DOHH2 (cell line): ENCODE data around the gene KCTD16.

Experiments used
- H3F3A ChIP-seq: fragments of 200-600 bp; sonication (generic), shearing (Covaris generic); 2 replicates; pipeline ENCODE4 v1.6.0; 2016; ENCODE audit warnings: antibody characterized with exemption, mild to moderate bottlenecking; ENCODE audit not compliant: control insufficient read depth, insufficient read depth
- H3K27ac ChIP-seq: fragments of 200-600 bp; sonication (generic); 2 replicates; pipeline ENCODE4 v1.5.1; 2014; ENCODE audit warnings: low read depth, mild to moderate bottlenecking, low read length, moderate library complexity
- H3K27me3 ChIP-seq: fragments of 200-600 bp; sonication (generic); 2 replicates; pipeline ENCODE4 v1.6.1; 2014; ENCODE audit warnings: mild to moderate bottlenecking, low read length, mixed read lengths; ENCODE audit not compliant: control insufficient read depth
- H3K36me3 ChIP-seq: fragments of 200-600 bp; sonication (generic); 2 replicates; pipeline ENCODE4 v1.6.1; 2014; ENCODE audit warnings: mild to moderate bottlenecking, low read length, moderate library complexity, mixed read lengths; ENCODE audit not compliant: control insufficient read depth
- H3K4me1 ChIP-seq: fragments of 200-600 bp; sonication (generic); 2 replicates; pipeline ENCODE4 v1.6.1; 2014; ENCODE audit warnings: mild to moderate bottlenecking, low read length, mixed read lengths; ENCODE audit not compliant: control insufficient read depth
- H3K4me2 ChIP-seq: fragments of 200-600 bp; sonication (generic); 2 replicates; pipeline ENCODE4 v1.6.0; 2014; ENCODE audit warnings: mild to moderate bottlenecking, low read length, moderate library complexity
- H3K4me3 ChIP-seq: fragments of 200-600 bp; sonication (generic); 2 replicates; pipeline ENCODE4 v1.5.1; 2014; ENCODE audit warnings: mild to moderate bottlenecking, low read length, mixed read lengths
- H3K79me2 ChIP-seq: fragments of 200-600 bp; sonication (generic); 2 replicates; pipeline ENCODE4 v1.6.1; 2014; ENCODE audit warnings: mild to moderate bottlenecking, low read length, mixed read lengths; ENCODE audit not compliant: control insufficient read depth
- H3K9me2 ChIP-seq: fragments of 200-600 bp; sonication (generic); replicated peaks from 2 replicates; pipeline ENCODE4 v1.6.1; 2014; ENCODE audit warnings: mild to moderate bottlenecking, low read length, mixed read lengths; ENCODE audit not compliant: control insufficient read depth
- H3K9me3 ChIP-seq: fragments of 200-600 bp; sonication (generic); 2 replicates; pipeline ENCODE4 v1.6.1; 2014; ENCODE audit warnings: antibody characterized with exemption, low read length, mixed read lengths; ENCODE audit not compliant: control insufficient read depth, insufficient read depth
- H4K20me1 ChIP-seq: fragments of 200-600 bp; sonication (generic); 2 replicates; pipeline ENCODE4 v1.6.0; 2014; ENCODE audit warnings: low read depth, mild to moderate bottlenecking, antibody characterized with exemption, low read length, moderate library complexity; ENCODE audit not compliant: control insufficient read depth, insufficient read depth
- CTCF ChIP-seq: fragments of 200-600 bp; sonication (generic); IDR thresholded peaks from one replicate; pipeline ENCODE4 v1.5.1; 2014; ENCODE audit warnings: antibody characterized with exemption, mild to moderate bottlenecking, low read depth, low read length; ENCODE audit not compliant: poor library complexity, severe bottlenecking
- EZH2phosphoT487 ChIP-seq: fragments of 200-600 bp; sonication (generic); IDR thresholded peaks from 2 replicates; pipeline ENCODE4 v1.6.1; 2017; ENCODE audit warnings: borderline replicate concordance, mild to moderate bottlenecking, antibody characterized with exemption, low read length, moderate library complexity, mixed read lengths

The KCTD16 gene

GRCh38 chr5:144203750-144204596 is 33.3 kb downstream of the KCTD16 start:
- Histone ChIP-seq H3K27ac (no peak overlapping the region), H3K9me2 (no peaks in the 10 kb centered on the region)

GRCh38 chr5:144205141-144205551 is 34.5 kb downstream of the KCTD16 start:
- Histone ChIP-seq H3K27me3 (peaks cover 16% of the 10 kb centered on the region), H4K20me1 (no peaks in the 10 kb centered on the region), H3K9me2 (no peaks in the 10 kb centered on the region), H3K27ac (no peak overlapping the region), H3K9me3 (no peaks in the 10 kb centered on the region), H3K4me2 (no peak overlapping the region), H3K36me3 (no peaks in the 10 kb centered on the region), H3K4me1 (no peaks in the 10 kb centered on the region), H3K79me2 (no peaks in the 10 kb centered on the region), H3K4me3 (no peak overlapping the region), H3F3A (no peaks in the 10 kb centered on the region)
- TF ChIP-seq EZH2phosphoT487 (no peak), CTCF (no peak)

More at GRCh38 chr5:144203750-144204596, 33.3 kb downstream of the KCTD16 start:
- H3K4me2 ChIP-seq: no peak overlapping the region
- H4K20me1 ChIP-seq: no peaks in the 10 kb centered on the region
- TF ChIP-seq CTCF: peak; percentile 72
- TF ChIP-seq EZH2phosphoT487: no peak
- no peaks in the 10 kb centered on the region for H3K9me3 ChIP-seq
- no peaks in the 10 kb centered on the region for H3K4me1 ChIP-seq
- no peaks in the 10 kb centered on the region for H3K36me3 ChIP-seq
- H3K4me3 ChIP-seq: no peak overlapping the region
- H3F3A ChIP-seq: no peaks in the 10 kb centered on the region
- H3K79me2 ChIP-seq: no peaks in the 10 kb centered on the region
- H3K27me3 ChIP-seq: peaks cover 16% of the 10 kb centered on the region

DNA sequence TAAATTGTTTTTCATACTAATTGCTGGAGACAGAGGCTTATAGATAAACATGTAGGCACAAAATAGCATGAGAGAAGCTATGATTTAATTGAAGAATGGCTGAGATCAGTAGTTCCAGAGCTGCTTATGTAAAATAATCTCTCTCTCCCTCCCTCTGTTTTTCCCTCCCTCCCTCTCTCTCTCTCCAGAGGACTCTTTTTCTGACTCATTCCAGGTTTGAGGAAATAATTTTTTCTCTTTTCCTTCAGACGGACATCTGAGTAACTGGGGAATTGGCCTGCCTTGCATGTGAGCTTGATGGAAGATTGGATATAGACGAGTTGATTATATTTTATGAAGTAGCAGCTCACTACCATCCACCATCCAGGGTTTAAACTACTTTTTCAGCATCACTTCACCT is 35.5 kb downstream of the KCTD16 start:
- Histone ChIP-seq H3K9me2 (no peaks in the 10 kb centered on the region), H3K4me2 (no peak overlapping the region), H3K27ac (no peak overlapping the region), H3K79me2 (no peaks in the 10 kb centered on the region), H3K4me3 (no peak overlapping the region), H3K36me3 (no peaks in the 10 kb centered on the region), H3F3A (no peaks in the 10 kb centered on the region), H4K20me1 (no peaks in the 10 kb centered on the region), H3K9me3 (no peaks in the 10 kb centered on the region), H3K4me1 (no peaks in the 10 kb centered on the region), H3K27me3 (peaks cover 22% of the 10 kb centered on the region)
- TF ChIP-seq EZH2phosphoT487: no peak
- TF ChIP-seq CTCF: no peak
